H1 (cell line): ENCODE data around the gene NSMCE3. TPM values are rescaled to one million over a fixed set of nuclear protein-coding genes. Genes with fewer than 3 reads are reported as not detected.

Experiments used
- CTCF ChIA-PET: fragments of 300-600 bp; sonication (Branson Sonifier 250); formaldehyde crosslinking; loops from one replicate; lab custom pipeline; 2021; ENCODE audit not compliant: partially characterized antibody; lab: Charles Lee
- POLR2A ChIA-PET: fragments of 300-600 bp; sonication (Branson Sonifier 250); formaldehyde crosslinking; loops from one replicate; lab custom pipeline; 2021; ENCODE audit warnings: inconsistent platforms; ENCODE audit not compliant: partially characterized antibody; lab: Charles Lee
- DNase-seq, 2 experiments: peaks; one replicate each; pipeline versions ENCODE4 v3.0.0 to v3.0.0-alpha.2; 2010 to 2022; ENCODE audit warnings: low spot score in 2 of 2, low read depth in 1 of 2, mixed read lengths in 1 of 2
- FAIRE-seq: peaks from 2 replicates; lab custom pipeline; 2011; peaks lifted over from hg19 to GRCh38; lab: Jason Lieb, UNC
- H2AFZ ChIP-seq: 2 replicates; pipeline ENCODE4 v1.8.1; 2012; ENCODE audit warnings: low read length, inconsistent platforms
- H2AK5ac ChIP-seq: 2 replicates; pipeline ENCODE4 v1.6.1; 2013; ENCODE audit warnings: low read depth, low read length
- H2BK120ac ChIP-seq: replicated peaks from 2 replicates; pipeline ENCODE3; 2013; ENCODE audit warnings: low read depth, low read length, inconsistent platforms
- H2BK12ac ChIP-seq: 2 replicates; pipeline ENCODE4 v1.6.1; 2013; ENCODE audit warnings: low read depth, low read length
- H2BK15ac ChIP-seq: 2 replicates; pipeline ENCODE4 v1.6.1; 2013; ENCODE audit warnings: low read length
- H2BK20ac ChIP-seq: 2 replicates; pipeline ENCODE4 v1.6.1; 2013; ENCODE audit warnings: low read length
- H2BK5ac ChIP-seq: 2 replicates; pipeline ENCODE4 v1.6.1; 2013; ENCODE audit warnings: low read depth, low read length
- H3K14ac ChIP-seq: 2 replicates; pipeline ENCODE4 v1.6.1; 2013; ENCODE audit warnings: inconsistent platforms; ENCODE audit not compliant: insufficient read length
- H3K18ac ChIP-seq: 2 replicates; pipeline ENCODE4 v1.6.1; 2013; ENCODE audit warnings: low read length; ENCODE audit errors: extremely low read depth
- H3K23ac ChIP-seq: 2 replicates; pipeline ENCODE4 v1.6.1; 2013; ENCODE audit warnings: inconsistent platforms; ENCODE audit not compliant: insufficient read length
- H3K23me2 ChIP-seq: 2 replicates; pipeline ENCODE4 v1.6.1; 2013; ENCODE audit warnings: low read depth, low read length
- H3K27ac ChIP-seq: 2 replicates; pipeline ENCODE4 v1.6.1; 2011; ENCODE audit warnings: low read depth, low read length, inconsistent platforms
- H3K27me3 ChIP-seq, 4 experiments: replicated peaks in 1 of 4; 1 replicate in 1 of 4; 2 replicates in 3 of 4; pipeline versions ENCODE4 v1.6.1 to v1.8.1; 2011 to 2013; ENCODE audit warnings: low read length in 3 of 4, mild to moderate bottlenecking in 3 of 4, inconsistent platforms in 2 of 4, mixed read lengths in 2 of 4, moderate library complexity in 1 of 4; ENCODE audit not compliant: control insufficient read depth in 3 of 4, insufficient read depth in 3 of 4; ENCODE audit errors: extremely low read depth in 1 of 4
- H3K36me3 ChIP-seq, 4 experiments: 2 replicates each; pipeline versions ENCODE4 v1.6.1 to v1.8.1; 2011 to 2013; ENCODE audit warnings: mild to moderate bottlenecking in 4 of 4, low read length in 3 of 4, moderate library complexity in 2 of 4, control low read depth in 1 of 4, inconsistent platforms in 1 of 4; ENCODE audit not compliant: insufficient read depth in 4 of 4, control insufficient read depth in 2 of 4
- H3K4ac ChIP-seq: replicated peaks from 2 replicates; pipeline ENCODE3; 2013; ENCODE audit warnings: low read length, low read depth, mixed read lengths, inconsistent platforms; ENCODE audit not compliant: insufficient read length
- H3K4me1 ChIP-seq, 4 experiments: replicated peaks in 1 of 4; 1 replicate in 1 of 4; 2 replicates in 3 of 4; pipeline versions ENCODE4 v1.6.1 to v1.8.1; 2011 to 2013; ENCODE audit warnings: low read length in 3 of 4, inconsistent platforms in 2 of 4, mixed read lengths in 1 of 4; ENCODE audit not compliant: insufficient read depth in 4 of 4, control insufficient read depth in 3 of 4
- H3K4me2 ChIP-seq, 2 experiments: 2 replicates each; pipeline versions ENCODE4 v1.6.1 to v1.8.1; 2011 to 2013; ENCODE audit warnings: low read depth in 2 of 2, low read length in 2 of 2, control low read depth in 1 of 2, inconsistent platforms in 1 of 2, mild to moderate bottlenecking in 1 of 2; ENCODE audit not compliant: insufficient read depth in 1 of 2
- H3K4me3 ChIP-seq, 4 experiments: fragments of 200-600, 300-600 bp in 1 of 4; sonication (generic), shearing (Covaris generic), sonication (Bioruptor Twin) in 1 of 4; 2 replicates each; pipeline versions ENCODE4 v1.5.1 to v1.8.1; 2011 to 2016; ENCODE audit warnings: low read length in 4 of 4, low read depth in 3 of 4, control low read depth in 2 of 4, inconsistent platforms in 2 of 4, mild to moderate bottlenecking in 2 of 4, mixed read lengths in 1 of 4, moderate library complexity in 1 of 4; ENCODE audit not compliant: insufficient read depth in 2 of 4; ENCODE audit errors: extremely low read depth in 1 of 4
- H3K56ac ChIP-seq: replicated peaks from 2 replicates; pipeline ENCODE3; 2013; ENCODE audit warnings: low read depth, mild to moderate bottlenecking, mixed read lengths, low read length, inconsistent platforms; ENCODE audit not compliant: insufficient read length
- H3K79me1 ChIP-seq: 2 replicates; pipeline ENCODE4 v1.6.1; 2013; ENCODE audit warnings: low read depth, low read length, control low read depth
- H3K79me2 ChIP-seq, 2 experiments: 2 replicates each; pipeline versions ENCODE4 v1.6.1 to v1.8.1; 2012 to 2013; ENCODE audit warnings: low read length in 2 of 2, mild to moderate bottlenecking in 2 of 2, inconsistent platforms in 1 of 2; ENCODE audit not compliant: insufficient read depth in 2 of 2, control insufficient read depth in 1 of 2
- H3K9ac ChIP-seq, 4 experiments: replicated peaks in 1 of 4; 1 replicate in 1 of 4; 2 replicates in 3 of 4; pipeline versions ENCODE4 v1.6.1 to v1.8.1; 2011 to 2013; ENCODE audit warnings: low read depth in 3 of 4, low read length in 3 of 4, control low read depth in 2 of 4, mild to moderate bottlenecking in 2 of 4, moderate library complexity in 2 of 4, inconsistent platforms in 1 of 4; ENCODE audit errors: extremely low read depth in 1 of 4
- H3K9me3 ChIP-seq, 2 experiments: 2 replicates each; pipeline versions ENCODE4 v1.6.1 to v1.8.1; 2012 to 2013; ENCODE audit warnings: mild to moderate bottlenecking in 2 of 2, moderate library complexity in 2 of 2, control low read depth in 1 of 2, inconsistent platforms in 1 of 2, low read depth in 1 of 2, low read length in 1 of 2, mixed read lengths in 1 of 2; ENCODE audit not compliant: insufficient read depth in 2 of 2
- H4K20me1 ChIP-seq, 2 experiments: replicated peaks in 1 of 2; 2 replicates each; pipeline versions ENCODE3 to v1.8.1; 2011 to 2013; ENCODE audit warnings: inconsistent platforms in 2 of 2, low read length in 2 of 2, mild to moderate bottlenecking in 1 of 2; ENCODE audit not compliant: insufficient read depth in 2 of 2, control insufficient read depth in 1 of 2
- H4K5ac ChIP-seq: 2 replicates; pipeline ENCODE4 v1.6.1; 2013; ENCODE audit warnings: low read length, low read depth, mixed read lengths, inconsistent platforms; ENCODE audit not compliant: insufficient read length
- H4K8ac ChIP-seq: 2 replicates; pipeline ENCODE4 v1.8.0; 2013; ENCODE audit warnings: mild to moderate bottlenecking, moderate library complexity, low read length, inconsistent platforms; ENCODE audit not compliant: insufficient read depth; ENCODE audit errors: extremely low read depth
- H4K91ac ChIP-seq: replicated peaks from 2 replicates; pipeline ENCODE3; 2013; ENCODE audit warnings: low read length, mixed read lengths, inconsistent platforms; ENCODE audit not compliant: insufficient read length
- KDM4A ChIP-seq: IDR thresholded peaks from one replicate; pipeline ENCODE4 v1.7.1; 2012; ENCODE audit warnings: low read depth, mild to moderate bottlenecking, moderate library complexity, low read length, inconsistent platforms; ENCODE audit not compliant: severe bottlenecking
- WGBS, 2 experiments: shearing (Covaris generic) in 1 of 2; methylation state at CpG; one replicate each; pipeline versions ENCODE4 v1.1.6 to v1.1.7; 2013 to 2015; ENCODE audit warnings: low lambda C conversion rate in 2 of 2, mixed read lengths in 2 of 2, inconsistent platforms in 1 of 2, low coverage in 1 of 2, missing lambda C conversion rate in 1 of 2; ENCODE audit not compliant: insufficient replicate concordance in 2 of 2, insufficient coverage in 1 of 2, insufficient read length in 1 of 2; ENCODE audit errors: extremely low coverage in 1 of 2, missing lambda C conversion rate in 1 of 2; 5-methylcytosine and 5-hydroxymethylcytosine counted together
- polyA plus RNA-seq, 7 experiments: library from polyadenylated mRNA; depleted of rRNA in 3 of 7; stranded (reverse) in 5 of 7; unstranded in 2 of 7; fragments of >200 nt in 5 of 7; fragments of 200-250 nt in 2 of 7; gene quantifications; 1 replicate in 5 of 7; 2 replicates in 1 of 7; 4 replicates in 1 of 7; pipeline versions ENCODE4 v1.2.1 to v1.2.3, GENCODE V29; 2011 to 2013; ENCODE audit warnings: missing spikeins in 2 of 7, mixed read lengths in 2 of 7
- total RNA-seq: library from RNA; stranded (reverse); fragmentation: NEBNext Ultra II Directional; extraction: Animal tissue kit (Norgen Biotek cat#: 25700); gene quantifications from 2 replicates; pipeline ENCODE4 v1.2.1, GENCODE V29; 2021

NSMCE3 gene
- total and polyA plus RNA-seq, 2 of the 8 experiments (the other 6 are each of a cell fraction or from before 2014, with no cell fraction given), result 4.3 to 6.7 TPM

DNA sequence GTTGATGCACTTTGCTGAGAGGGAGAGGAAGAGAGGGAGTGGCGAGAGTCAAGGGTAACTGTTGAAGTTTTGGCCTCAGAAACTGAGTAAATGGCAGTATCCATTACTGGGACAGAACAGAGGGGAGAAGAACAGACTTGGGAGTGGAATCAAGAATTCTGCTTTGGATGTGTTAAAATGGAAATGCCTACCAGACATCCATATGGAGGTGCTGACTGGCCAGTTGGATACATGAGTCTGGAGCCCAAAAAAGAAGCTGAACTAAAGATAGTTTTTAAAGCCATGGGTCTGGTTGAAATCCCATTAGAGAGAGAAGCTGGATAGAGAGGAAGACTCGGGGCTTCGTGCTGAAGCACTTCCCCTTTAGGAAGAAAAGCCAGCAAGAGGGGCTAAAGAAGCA, 35.9 kb upstream of the NSMCE3 start:
- no peaks in the 10 kb centered on the region for H4K20me1 ChIP-seq
- no peaks in the 10 kb centered on the region for H3K23me2 ChIP-seq
- H3K27me3 ChIP-seq, result no peaks in the 10 kb centered on the region
- H3K4me1 ChIP-seq, result no peaks in the 10 kb centered on the region; a peak in 1 of 7 replicates
- H3K79me2 ChIP-seq, result no peaks in the 10 kb centered on the region
- no peak overlapping the region for H3K9ac ChIP-seq
- H3K27ac ChIP-seq, result no peak overlapping the region
- no peak for DNase-seq
- no peak overlapping the region for H2AFZ ChIP-seq
- H3K36me3 ChIP-seq, result no peaks in the 10 kb centered on the region
- POLR2A ChIA-PET, result interaction anchor here (0.8 kb wide), 1 partner anchor 109 kb away, joined by 3 read pairs; no protein-coding TSS in a partner anchor
- no peak overlapping the region for H3K4me3 ChIP-seq
- no peak overlapping the region for H2BK15ac ChIP-seq
- no peak overlapping the region for H3K14ac ChIP-seq
- H2BK5ac ChIP-seq, result no peak overlapping the region
- H3K23ac ChIP-seq, result no peak overlapping the region
- H3K4me2 ChIP-seq, result no peak overlapping the region
- H3K9me3 ChIP-seq, result no peaks in the 10 kb centered on the region
- no peak overlapping the region for H2AK5ac ChIP-seq
- H4K91ac ChIP-seq, result no peak overlapping the region
- H3K18ac ChIP-seq, result no peak overlapping the region
- H4K8ac ChIP-seq, result no peak overlapping the region
- H2BK20ac ChIP-seq, result no peak overlapping the region
- 86% methylated on average over 3 of the region's 3 CpGs; no CpG with 5 or more reads in 1 of the 2 experiments for WGBS, 2 experiments
- no peak overlapping the region for H3K56ac ChIP-seq
- CTCF ChIA-PET, result interaction anchor here (1.7 kb wide), 1 partner anchor 45 kb away, joined by 4 read pairs; no protein-coding TSS in a partner anchor
- no peak for TF ChIP-seq KDM4A
- H3K4ac ChIP-seq, result no peak overlapping the region
- H3K79me1 ChIP-seq, result no peaks in the 10 kb centered on the region
- FAIRE-seq, result no peak
- H2BK120ac ChIP-seq, result no peak overlapping the region
- H2BK12ac ChIP-seq, result no peak overlapping the region
- H4K5ac ChIP-seq, result no peak overlapping the region
